Stimulated activated CD4-positive, alpha-beta T cell treated with anti-CD3 and anti-CD28 coated beads, Interleukin-15, amount 100 ng/mL, for 48 hours (primary cell): ENCODE measurements around the gene KLHL35.

Experiments used
- DNase-seq, 2 donors: peaks; one replicate each; pipeline ENCODE4 v3.0.0-alpha.2; 2020; ENCODE audit warnings: low read depth in 2 of 2

KLHL35 gene

DNA sequence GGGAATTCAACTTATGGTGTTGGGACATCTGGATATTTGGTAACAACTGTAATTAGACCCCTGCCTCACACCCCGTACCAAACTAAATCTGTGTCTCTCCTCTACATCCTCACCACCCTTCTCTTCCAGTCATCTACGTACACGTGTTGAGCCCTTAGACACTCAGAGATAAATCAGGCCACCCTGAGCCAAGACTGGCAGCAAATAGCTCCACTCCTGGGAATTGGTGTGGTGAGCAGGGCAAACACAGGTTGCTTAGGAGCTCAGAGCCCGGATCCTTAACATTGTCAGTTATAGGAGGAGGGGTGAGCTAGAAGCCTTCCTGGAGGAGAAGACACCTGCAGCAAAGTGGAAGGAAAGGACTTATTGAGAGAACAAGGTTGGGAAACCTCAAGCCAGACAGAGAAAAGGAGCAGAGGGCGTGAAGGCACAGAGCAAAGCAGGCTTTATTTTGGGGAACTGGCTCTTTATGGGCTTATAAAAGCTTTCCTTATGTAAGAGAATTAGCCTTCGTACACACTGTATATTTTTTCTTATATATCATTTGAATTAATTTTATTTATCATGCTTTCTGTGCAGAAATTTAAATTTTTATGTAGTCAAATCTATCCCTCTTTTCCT lies 36.9 kb upstream of the KLHL35 start:
- no peak for DNase-seq

GRCh38 chr11:75468534-75469340 lies 35.7 kb upstream of the KLHL35 start:
- no peak for DNase-seq

- DNase-seq: no peak
These were observed 34.9 kb upstream of the KLHL35 start for GRCh38 chr11:75467881-75468280.

GRCh38 chr11:75467311-75467710 lies 34.3 kb upstream of the KLHL35 start:
- no peak for DNase-seq

DNA sequence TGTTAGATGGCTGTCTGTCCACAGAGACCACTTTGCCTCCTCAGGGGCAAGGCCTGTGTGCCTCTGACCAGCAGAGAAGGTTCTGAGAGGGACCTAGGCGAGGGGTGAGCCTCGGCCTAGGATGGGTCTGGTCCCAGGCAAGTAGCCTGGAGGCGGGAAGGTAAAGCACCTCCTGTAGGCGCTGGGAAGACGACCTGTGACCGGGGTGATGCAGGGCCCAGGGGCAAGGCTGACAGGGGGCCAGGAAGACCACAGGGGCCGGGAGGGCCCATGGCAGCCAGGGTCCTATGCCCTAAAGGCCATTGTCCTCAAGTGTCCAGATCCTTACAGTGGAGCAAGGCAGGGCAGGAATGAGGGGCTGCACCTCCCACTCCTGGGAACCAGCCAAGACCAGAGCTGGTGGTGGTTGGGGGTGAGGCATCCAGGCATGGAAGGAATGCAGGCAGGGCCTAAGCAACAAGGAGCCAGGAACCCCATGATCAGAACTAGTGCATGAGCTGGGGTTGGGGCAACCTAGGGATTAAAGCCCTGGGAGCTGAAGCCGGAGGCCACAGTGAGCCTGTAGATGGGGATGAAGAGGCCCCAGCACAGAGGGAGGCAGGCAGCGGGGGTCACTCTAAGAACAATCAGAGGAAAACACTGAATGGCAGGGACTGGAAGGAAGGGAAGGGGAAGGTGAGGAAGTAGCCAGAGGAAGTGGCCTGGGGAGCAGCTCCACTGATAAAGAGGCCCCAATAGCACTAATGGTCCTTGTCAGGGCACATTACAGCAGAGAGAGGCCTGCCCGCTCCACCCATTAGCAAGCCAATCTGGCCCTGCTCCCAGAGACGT lies 32.9 kb upstream of the KLHL35 start:
- no peak for DNase-seq

DNA sequence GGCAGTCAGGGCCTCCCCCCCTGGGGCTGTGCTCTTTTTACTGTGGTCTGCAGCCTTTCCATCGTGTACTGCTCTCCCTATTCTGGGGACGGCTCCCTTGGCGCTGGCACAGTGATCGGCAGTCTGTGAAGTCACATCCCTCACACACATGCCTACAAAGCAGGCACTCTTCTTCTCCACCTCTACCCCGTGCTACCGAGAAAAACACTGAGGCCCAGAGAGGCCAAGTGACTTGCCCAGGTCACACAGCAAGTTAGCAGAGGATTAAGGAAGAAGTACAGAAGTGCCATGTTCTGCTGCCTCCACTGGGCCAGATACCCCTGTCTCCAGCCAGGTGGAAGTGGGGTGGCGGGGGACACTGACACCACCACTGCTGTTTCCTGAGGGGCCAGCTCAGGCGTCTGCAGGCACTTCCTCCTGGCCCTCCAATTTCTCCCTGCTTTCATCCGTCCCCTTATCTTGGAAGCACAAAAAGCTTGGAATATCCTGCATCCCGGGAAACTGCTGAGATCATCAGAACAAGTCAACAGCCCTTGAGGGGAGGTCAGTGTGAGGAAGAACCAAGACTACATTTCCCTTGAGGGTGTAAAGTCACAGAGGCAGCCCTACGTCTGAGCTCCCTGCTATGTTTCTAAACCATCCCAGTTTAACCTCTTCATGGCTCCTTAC lies 30.2 kb upstream of the KLHL35 start:
- no peak for DNase-seq

DNA sequence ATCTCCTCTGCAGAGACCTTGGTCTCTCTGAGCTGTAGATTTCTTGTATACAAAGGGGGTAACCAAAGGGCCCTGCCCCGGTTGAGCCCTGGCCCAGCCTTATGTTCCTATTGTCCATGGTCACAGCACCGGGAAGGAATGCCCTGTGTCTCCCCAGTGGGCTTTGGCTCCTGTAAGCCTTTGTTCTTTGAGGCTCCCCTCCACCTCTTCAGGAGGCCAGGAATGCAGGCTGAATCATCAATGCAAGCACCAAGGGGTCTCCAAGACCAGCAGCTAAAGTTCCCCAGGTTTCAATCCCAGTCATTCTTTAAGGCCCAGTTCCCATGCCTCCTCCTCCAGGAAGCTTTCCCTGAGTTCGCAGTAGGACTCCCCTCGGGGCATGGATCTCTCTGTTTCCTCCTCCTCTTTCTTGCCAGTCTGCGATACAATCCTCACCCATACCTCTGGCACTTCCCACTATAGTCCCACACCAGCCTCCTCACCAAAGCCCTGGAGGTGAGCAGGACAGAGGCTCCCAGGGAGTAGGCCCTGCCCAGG lies 29.2 kb upstream of the KLHL35 start:
- DNase-seq: no peak

- no peak for DNase-seq
These were observed 28.1 kb upstream of the KLHL35 start for GRCh38 chr11:75461151-75461550.

GRCh38 chr11:75456596-75457183 lies 23.7 kb upstream of the KLHL35 start:
- no peak for DNase-seq

DNA sequence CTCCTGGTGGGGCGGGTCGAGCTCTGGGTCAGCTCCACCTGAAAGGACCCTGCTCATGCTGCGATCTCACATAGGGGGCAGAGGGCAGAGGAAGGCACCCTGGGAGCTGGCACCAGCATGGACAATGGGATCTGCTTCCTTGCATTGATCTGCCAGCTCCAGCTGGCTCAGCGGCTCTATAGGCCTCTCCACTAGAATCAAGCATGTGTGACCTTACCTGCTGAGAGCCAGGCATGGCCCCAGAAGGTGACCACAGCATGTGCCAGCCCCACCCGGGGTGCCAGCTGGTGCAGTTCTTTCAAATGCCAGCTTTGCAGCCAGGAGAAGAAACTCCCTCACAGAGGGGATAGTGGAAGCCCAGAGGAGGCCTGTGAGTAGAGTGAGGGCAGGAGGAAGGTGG lies 22.0 kb upstream of the KLHL35 start:
- no peak for DNase-seq

DNA sequence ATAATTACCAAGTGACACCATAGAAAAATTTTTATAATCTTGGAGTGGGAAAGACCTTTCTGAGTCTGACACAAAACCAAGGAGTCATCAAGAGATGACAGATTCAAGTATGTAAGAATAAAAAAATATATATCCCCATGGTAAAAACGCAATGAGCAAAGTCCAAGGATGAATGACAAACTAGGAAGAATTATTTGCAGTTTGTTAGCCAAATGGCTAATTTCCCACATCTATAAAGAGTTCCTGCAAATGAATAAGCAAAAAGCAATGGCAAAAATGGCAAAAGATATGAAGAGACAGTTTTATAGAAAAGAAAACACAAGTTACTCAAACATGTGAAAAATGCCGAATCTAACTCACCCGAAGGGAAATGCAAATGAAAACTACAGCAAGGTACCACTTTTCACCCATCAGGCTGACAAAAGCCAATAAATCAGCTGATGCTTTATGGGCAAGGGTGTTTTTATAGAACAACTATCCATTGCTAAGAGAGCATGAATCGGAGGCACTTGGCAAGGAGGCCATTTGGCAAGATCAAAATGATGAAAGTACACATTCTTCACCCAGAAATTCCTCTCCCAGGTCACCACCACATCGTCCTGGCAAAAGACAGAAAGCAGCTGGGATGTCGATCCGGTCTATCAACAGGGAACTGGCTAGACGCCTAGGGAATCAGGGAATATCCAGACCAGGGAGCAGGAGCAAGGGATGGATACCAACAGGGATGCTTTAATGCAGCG lies 21.1 kb upstream of the KLHL35 start:
- no peak for DNase-seq

DNA sequence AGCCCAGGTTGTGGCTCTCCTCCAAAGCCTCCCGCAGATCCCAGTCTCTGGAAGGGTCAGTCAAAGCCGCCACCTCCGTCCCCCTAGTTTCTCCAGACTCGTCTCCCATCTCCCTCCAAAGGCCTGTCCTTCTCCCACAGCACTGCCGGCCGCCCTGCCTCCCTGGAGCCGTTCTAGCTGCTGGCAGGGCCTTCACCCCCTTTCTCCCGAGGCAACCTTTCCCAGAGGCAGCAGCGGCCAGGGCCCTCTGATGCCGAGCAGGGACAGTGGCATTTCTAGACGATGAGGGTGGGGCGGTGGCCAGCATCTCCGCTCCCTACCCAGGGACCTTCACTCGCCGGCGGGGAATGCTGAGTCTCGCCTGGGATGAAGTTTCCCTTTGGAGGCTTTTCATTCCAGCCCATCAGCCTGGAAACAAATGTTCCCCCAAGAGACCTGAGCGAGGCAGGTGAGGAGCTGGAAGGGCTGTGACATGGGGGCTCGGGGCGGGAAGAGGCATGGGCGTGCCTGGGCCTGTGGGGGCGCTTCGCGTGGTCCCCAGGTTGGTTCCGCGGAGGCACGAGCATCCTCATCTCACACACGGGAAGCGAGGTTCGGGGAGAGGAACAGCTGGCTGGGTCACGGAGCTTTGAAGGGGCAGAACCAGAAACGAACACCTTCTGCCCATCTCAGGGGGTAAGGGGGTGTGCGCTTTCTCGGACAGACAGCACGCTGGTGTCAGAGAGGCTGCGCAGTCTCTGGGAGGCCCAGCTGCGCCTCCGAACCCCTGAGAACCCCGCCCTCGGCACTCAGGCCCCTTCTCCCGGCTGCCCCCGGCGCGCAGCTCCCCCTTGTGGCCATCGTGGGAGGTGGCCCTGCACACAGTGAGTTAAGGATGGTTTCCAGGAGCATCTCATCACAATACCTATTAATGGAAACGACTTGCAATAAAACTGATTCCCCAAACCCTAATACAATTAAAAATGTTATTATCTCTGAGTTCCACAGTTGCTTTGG lies 18.1 kb upstream of the KLHL35 start:
- DNase-seq: peak in 1 of 2 donors; percentile 32

DNA sequence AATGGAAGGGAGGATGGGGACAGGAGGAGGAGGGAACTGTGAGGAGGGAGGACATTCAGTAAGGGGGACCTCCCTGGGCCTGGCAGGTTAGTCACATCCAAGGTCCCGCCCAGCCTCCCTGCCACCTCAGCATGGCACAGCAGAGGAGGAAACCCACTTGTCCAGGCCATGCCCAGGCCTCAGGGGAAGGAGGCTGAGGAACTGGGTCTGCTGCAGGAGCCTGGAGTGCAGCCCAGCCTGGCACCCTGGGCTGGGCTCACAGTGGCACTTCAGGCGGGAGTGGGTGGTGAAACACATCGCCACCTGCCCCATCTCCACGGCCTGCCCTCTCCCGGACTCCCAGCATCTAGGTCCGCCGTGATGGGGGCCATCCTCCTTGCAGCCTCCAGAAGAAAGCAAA lies 17.2 kb upstream of the KLHL35 start:
- DNase-seq: no peak

- no peak for DNase-seq
These were observed 16.8 kb upstream of the KLHL35 start for GRCh38 chr11:75449776-75450175.

- DNase-seq: no peak
These were observed 16.3 kb upstream of the KLHL35 start for GRCh38 chr11:75449271-75449670.

DNA sequence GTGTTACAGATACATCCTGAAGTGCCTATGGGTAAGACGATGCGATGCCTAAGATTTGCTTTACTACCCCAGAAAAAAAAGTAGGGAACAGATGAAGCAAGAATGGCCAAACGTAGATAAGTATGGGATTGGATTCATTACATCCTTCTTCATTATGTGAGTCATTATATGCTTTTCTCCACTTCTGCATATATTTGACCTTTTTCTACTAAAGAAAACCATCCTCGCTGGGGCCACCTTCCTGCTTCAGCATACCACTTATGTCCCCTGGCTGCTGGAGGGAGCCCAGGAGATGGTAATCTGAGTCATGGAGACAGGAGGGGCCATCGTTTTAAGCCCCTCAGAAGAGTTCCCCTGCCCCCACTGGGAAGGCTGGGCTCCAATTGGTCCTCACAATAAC lies 14.4 kb upstream of the KLHL35 start:
- DNase-seq: no peak

- peak; percentile 36 to 66 for DNase-seq
These were observed 12.4 kb upstream of the KLHL35 start for GRCh38 chr11:75445315-75445953.

DNA sequence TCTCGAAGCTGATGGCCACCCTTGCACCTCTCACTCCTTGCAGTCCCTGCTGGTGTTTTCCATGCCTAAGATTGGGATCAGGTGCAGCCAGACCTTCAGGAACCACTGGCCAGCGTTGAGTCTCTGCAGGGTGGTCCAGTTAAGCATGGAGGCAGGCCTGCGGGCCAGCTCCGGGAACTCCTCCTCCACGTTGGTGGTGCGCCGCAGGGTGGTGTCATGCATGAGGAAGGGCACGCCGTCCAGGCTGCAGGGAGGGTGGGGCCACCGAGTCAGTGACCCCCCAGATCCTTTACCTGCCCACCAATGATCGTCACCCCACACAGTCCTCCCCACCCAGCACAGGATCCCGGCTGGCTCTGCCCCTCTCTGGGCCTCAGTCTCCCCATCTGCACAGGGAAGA lies 10.0 kb upstream of the KLHL35 start:
- DNase-seq: no peak
